ENCODE results near the gene BDNF. TPM values are rescaled to one million over a fixed set of nuclear protein-coding genes. Genes with fewer than 3 reads are reported as not detected.

Gene BDNF
- total RNA-seq, 4 donors from 2014 or later = 0.16 to 1.2 (median 0.45) TPM

Other genes starting within 250 kb of the BDNF start
- 10 to 100 TPM; 18.1 to 31.5 (median 26.1) TPM for gene LGR4, start 227.7 kb downstream of the BDNF start, total RNA-seq
- gene LIN7C, start 193.7 kb downstream of the BDNF start, total RNA-seq = 10 to 100 TPM; 26.5 to 37.7 (median 30.3) TPM